B cell (primary cell): Measurements from ENCODE around the gene SNCB. TPM values are rescaled to one million over a fixed set of nuclear protein-coding genes. Genes with fewer than 3 reads are reported as not detected.

ENCODE experiments used
- ATAC-seq: fragments of 200-7000 bp; cut with Tn5 transposase; one replicate; pipeline ENCODE4 v1.10.0; 2021; ENCODE audit warnings: low read depth, mild to moderate bottlenecking, moderate number of reproducible peaks, moderate library complexity
- CTCF ChIA-PET: fragments of 350-600 bp; sonication (Branson Sonifier 250); formaldehyde crosslinking; loops from one replicate; lab custom pipeline; 2021; ENCODE audit warnings: antibody characterized with exemption, inconsistent platforms; lab: Charles Lee
- POLR2A ChIA-PET: fragments of 350-600 bp; sonication (Branson Sonifier 250); formaldehyde crosslinking; loops from one replicate; lab custom pipeline; 2021; ENCODE audit warnings: antibody characterized with exemption; lab: Charles Lee
- DNase-seq: peaks from one replicate; pipeline ENCODE4 v3.0.0; 2013
- H2AFZ ChIP-seq: 2 replicates; pipeline ENCODE4 v1.6.1; 2012; ENCODE audit warnings: mild to moderate bottlenecking, low read depth, low read length; ENCODE audit not compliant: insufficient read depth, poor library complexity, severe bottlenecking
- H3K27ac ChIP-seq, 2 donors: 1 replicate in 1 of 2; 2 replicates in 1 of 2; pipeline ENCODE4 v1.5.1; 2012 to 2013; ENCODE audit warnings: low read length in 2 of 2, mild to moderate bottlenecking in 2 of 2, moderate library complexity in 1 of 2
- H3K27me3 ChIP-seq, 4 experiments: fragments of 200-600 bp in 1 of 4; sonication (generic) in 1 of 4; replicated peaks in 1 of 4; 1 replicate in 2 of 4; 2 replicates in 2 of 4; pipeline versions ENCODE4 v1.6.1 to v1.7.0; 2013 to 2016; ENCODE audit warnings: low read length in 3 of 4, mild to moderate bottlenecking in 2 of 4, mixed read lengths in 1 of 4, moderate library complexity in 1 of 4; ENCODE audit not compliant: insufficient read depth in 4 of 4, control insufficient read depth in 3 of 4; ENCODE audit errors: control extremely low read depth in 1 of 4
- H3K36me3 ChIP-seq, 2 experiments: replicated peaks in 1 of 2; 1 replicate in 1 of 2; 2 replicates in 1 of 2; pipeline versions ENCODE4 v1.6.1 to v1.7.1; 2013; ENCODE audit warnings: low read length in 1 of 2; ENCODE audit not compliant: insufficient read depth in 2 of 2, control insufficient read depth in 1 of 2; ENCODE audit errors: control extremely low read depth in 1 of 2, extremely low read depth in 1 of 2
- H3K4me1 ChIP-seq, 2 donors: fragments of 200-600 bp in 1 of 2; sonication (generic) in 1 of 2; 1 replicate in 1 of 2; 2 replicates in 1 of 2; pipeline versions ENCODE4 v1.5.1 to v1.6.1; 2013 to 2017; ENCODE audit warnings: low read length in 2 of 2; ENCODE audit not compliant: control insufficient read depth in 2 of 2, insufficient read depth in 2 of 2
- H3K4me2 ChIP-seq: replicated peaks from 2 replicates; pipeline ENCODE3; 2012; ENCODE audit warnings: mild to moderate bottlenecking, low read depth, low read length; ENCODE audit not compliant: poor library complexity, severe bottlenecking
- H3K4me3 ChIP-seq, 5 experiments: fragments of 200-600 bp in 1 of 5; sonication (generic) in 1 of 5; 1 replicate in 3 of 5; 2 replicates in 2 of 5; pipeline versions ENCODE4 v1.5.1 to v1.7.0; 2011 to 2016; ENCODE audit warnings: low read length in 4 of 5, mild to moderate bottlenecking in 4 of 5, low read depth in 2 of 5, control low read depth in 1 of 5, moderate library complexity in 1 of 5; ENCODE audit not compliant: insufficient read depth in 1 of 5; ENCODE audit errors: control extremely low read depth in 1 of 5, extremely low read depth in 1 of 5
- H3K79me2 ChIP-seq: fragments of 200-600 bp; sonication (generic); one replicate; pipeline ENCODE4 v1.6.0; 2016; ENCODE audit warnings: low read length; ENCODE audit not compliant: control insufficient read depth, insufficient read depth
- H3K9ac ChIP-seq: fragments of 200-600 bp; sonication (generic); 2 replicates; pipeline ENCODE4 v1.6.1; 2017; ENCODE audit warnings: mild to moderate bottlenecking, low read length, moderate library complexity
- H3K9me3 ChIP-seq, 3 donors: one replicate each; pipeline versions ENCODE4 v1.6.1 to v1.7.1; 2013; ENCODE audit warnings: low read length in 2 of 3; ENCODE audit not compliant: control insufficient read depth in 2 of 3, insufficient read depth in 1 of 3; ENCODE audit errors: control extremely low read depth in 1 of 3
- H4K20me1 ChIP-seq: 2 replicates; pipeline ENCODE4 v1.6.0; 2012; ENCODE audit warnings: mild to moderate bottlenecking, low read length; ENCODE audit not compliant: insufficient read depth, control insufficient read depth, poor library complexity, severe bottlenecking
- H3K27ac Mint-ChIP-seq: one replicate; pipeline ENCODE4 v1.8.0; 2021; ENCODE audit warnings: mixed read lengths
- H3K27me3 Mint-ChIP-seq: one replicate; pipeline ENCODE4 v1.8.0; 2021; ENCODE audit warnings: mixed read lengths
- H3K4me1 Mint-ChIP-seq: one replicate; pipeline ENCODE4 v1.8.0; 2021; ENCODE audit warnings: mixed read lengths
- H3K4me3 Mint-ChIP-seq: one replicate; pipeline ENCODE4 v1.8.0; 2021; ENCODE audit warnings: mixed read lengths
- H3K9me3 Mint-ChIP-seq: one replicate; pipeline ENCODE4 v1.8.0; 2022; ENCODE audit warnings: mixed read lengths; ENCODE audit not compliant: insufficient read depth
- EZH2 ChIP-seq: IDR thresholded peaks from 2 replicates; pipeline ENCODE4 v1.6.1; 2012; ENCODE audit warnings: borderline replicate concordance, low read depth, mild to moderate bottlenecking, moderate library complexity, low read length; ENCODE audit not compliant: insufficient read depth, poor library complexity, severe bottlenecking
- WGBS: methylation state at CpG from one replicate; pipeline ENCODE4 v1.1.5; 2013; ENCODE audit warnings: missing lambda C conversion rate; ENCODE audit not compliant: insufficient coverage; 5-methylcytosine and 5-hydroxymethylcytosine counted together
- intact Hi-C: fragments of 100-400 bp; cut with micrococcal nuclease; formaldehyde crosslinking; loops from one replicate; pipeline ENCODE4 v1.10.0; 2022
- polyA plus RNA-seq: library from polyadenylated mRNA; depleted of rRNA; stranded (reverse); fragments of >200 nt; gene quantifications from 2 replicates; pipeline ENCODE4 v1.2.3, GENCODE V29; 2012
- total RNA-seq, 2 donors: library from RNA; stranded (reverse); fragments of 120-200 nt in 1 of 2; gene quantifications; 1 replicate in 1 of 2; 2 replicates in 1 of 2; pipeline versions ENCODE4 v1.2.3 to v1.2.4, GENCODE V29; 2013 to 2022
- TF ChIP-seq, protein P1 (sequence below): fragments of 200-600 bp; IDR thresholded peaks from one replicate; pipeline ENCODE4 v1.8.0; 2022; ENCODE audit warnings: antibody characterized with exemption, mild to moderate bottlenecking

Gene SNCB
- total and polyA plus RNA-seq, 2 donors (not counting 1 experiment from before 2014, with no cell fraction given): 0.09 TPM; not detected in 1

DNA sequence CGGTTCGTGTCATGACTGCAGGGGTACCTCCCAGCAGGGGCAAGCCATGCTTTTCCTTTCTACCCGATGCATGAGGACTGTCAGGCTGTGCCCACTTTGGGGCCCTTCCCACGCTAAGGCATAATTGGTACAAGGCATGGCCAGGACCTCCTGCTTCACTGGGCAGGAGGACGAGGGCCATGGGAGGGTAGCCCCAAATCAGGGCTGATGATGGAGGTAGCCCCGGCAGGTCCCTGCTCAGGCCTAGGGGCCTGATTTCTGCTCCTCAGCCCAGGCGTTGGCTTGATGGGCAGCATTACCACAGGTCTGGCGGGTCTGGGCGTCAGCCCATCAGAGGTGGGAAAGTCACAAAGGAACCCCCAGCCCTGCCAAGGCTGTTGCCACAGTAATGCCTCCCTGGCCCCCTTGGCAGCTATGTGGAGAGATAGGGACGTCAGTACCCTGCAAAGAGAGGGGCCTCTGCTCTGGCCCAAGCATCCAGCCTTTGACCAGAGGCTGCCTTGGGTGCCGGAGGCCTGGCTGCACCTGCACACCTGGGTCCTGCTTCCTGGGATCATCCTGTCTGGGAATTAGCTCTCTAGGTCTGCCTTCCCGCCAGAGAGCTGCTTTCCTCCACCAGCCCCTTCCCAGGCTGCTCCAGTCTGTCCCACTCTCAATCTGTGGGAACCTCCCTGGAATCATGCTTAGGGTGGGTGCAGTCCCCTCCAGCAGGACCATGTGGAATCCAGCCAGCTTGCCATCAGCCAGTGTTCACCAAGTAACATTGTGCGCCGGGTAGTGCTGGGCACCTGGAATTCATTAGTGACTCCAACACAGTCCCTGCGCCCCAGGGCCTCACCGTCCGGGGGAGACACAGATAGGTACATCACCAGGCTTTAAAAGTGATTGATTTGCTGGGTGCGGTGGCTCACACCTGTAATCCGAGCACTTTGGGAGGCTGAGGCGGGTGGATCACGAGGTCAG, 32.3 kb upstream of the SNCB start:
- no peaks in the 10 kb centered on the region for H3K36me3 ChIP-seq
- H3K4me3 ChIP-seq: no peak overlapping the region
- ChIA-PET CTCF (interaction anchor here (0.6 to 2.8 kb wide), 2 partner anchors 32 to 288 kb away, joined by 3 to 21 read pairs; partner anchors contain the start of genes EIF4E1B and SNCB), POLR2A (no interaction called here)
- Mint-ChIP-seq H3K27me3 (peaks cover 30% of the 10 kb centered on the region), H3K4me1 (peaks cover 31% of the 10 kb centered on the region), H3K27ac (no peak overlapping the region), H3K9me3 (no peaks in the 10 kb centered on the region), H3K4me3 (no peak overlapping the region)
- H4K20me1 ChIP-seq: no peaks in the 10 kb centered on the region
- no peak overlapping the region for H3K9ac ChIP-seq
- peaks cover 25 to 29% of the 10 kb centered on the region in 2 donors for H3K4me1 ChIP-seq
- intact Hi-C loops: no loop called here
- no peak overlapping the region for H2AFZ ChIP-seq
- no peak overlapping the region for H3K4me2 ChIP-seq
- H3K79me2 ChIP-seq: no peaks in the 10 kb centered on the region
- H3K27me3 ChIP-seq: peaks cover 0 to 18% (median 2%) of the 10 kb centered on the region in 4 experiments
- no peak overlapping the region for H3K27ac ChIP-seq
- ATAC-seq: no peak
- H3K9me3 ChIP-seq: no peaks in the 10 kb centered on the region
- TF ChIP-seq, protein P1, sequence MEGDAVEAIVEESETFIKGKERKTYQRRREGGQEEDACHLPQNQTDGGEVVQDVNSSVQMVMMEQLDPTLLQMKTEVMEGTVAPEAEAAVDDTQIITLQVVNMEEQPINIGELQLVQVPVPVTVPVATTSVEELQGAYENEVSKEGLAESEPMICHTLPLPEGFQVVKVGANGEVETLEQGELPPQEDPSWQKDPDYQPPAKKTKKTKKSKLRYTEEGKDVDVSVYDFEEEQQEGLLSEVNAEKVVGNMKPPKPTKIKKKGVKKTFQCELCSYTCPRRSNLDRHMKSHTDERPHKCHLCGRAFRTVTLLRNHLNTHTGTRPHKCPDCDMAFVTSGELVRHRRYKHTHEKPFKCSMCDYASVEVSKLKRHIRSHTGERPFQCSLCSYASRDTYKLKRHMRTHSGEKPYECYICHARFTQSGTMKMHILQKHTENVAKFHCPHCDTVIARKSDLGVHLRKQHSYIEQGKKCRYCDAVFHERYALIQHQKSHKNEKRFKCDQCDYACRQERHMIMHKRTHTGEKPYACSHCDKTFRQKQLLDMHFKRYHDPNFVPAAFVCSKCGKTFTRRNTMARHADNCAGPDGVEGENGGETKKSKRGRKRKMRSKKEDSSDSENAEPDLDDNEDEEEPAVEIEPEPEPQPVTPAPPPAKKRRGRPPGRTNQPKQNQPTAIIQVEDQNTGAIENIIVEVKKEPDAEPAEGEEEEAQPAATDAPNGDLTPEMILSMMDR: no peak
- TF ChIP-seq EZH2: no peak
- DNase-seq: no peak
- 91% methylated on average over 17 of the region's 21 CpGs for WGBS

DNA sequence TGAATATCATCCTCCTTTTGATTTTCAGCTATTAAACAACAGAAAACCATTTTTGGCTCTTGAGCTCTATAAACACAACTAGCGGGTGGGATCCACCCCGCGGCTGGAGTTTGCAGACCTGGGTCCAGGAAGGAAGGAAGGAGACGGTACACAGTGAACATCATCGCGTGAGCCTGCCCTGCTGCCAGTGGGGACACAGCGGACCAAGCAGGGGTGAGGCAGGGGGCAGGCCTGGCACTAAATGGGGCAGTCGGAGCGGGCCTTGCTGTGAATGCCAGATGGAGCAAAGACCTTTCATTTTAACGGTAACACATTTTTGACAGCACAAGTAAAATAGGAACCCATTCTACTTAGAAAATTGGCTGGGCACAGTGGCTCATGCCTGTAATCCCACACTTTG, 31.3 kb upstream of the SNCB start:
- no peak for DNase-seq
- TF ChIP-seq, protein P1: no peak
- TF ChIP-seq EZH2: no peak
- 81% methylated on average over 10 of the region's 10 CpGs for WGBS

More for the DNA sequence above, 31.3 kb upstream of the SNCB start:
- ATAC-seq: no peak
- no peak overlapping the region for H3K27ac Mint-ChIP-seq
- ChIA-PET POLR2A (no interaction called here), CTCF (interaction anchor here (0.9 to 5.6 kb wide), 10 partner anchors 8 to 451 kb away, joined by 3 to 78 read pairs (median 12); partner anchors contain the start of genes CLTB, EIF4E1B, SNCB and TSPAN17)
- peaks cover 26% of the 10 kb centered on the region for H3K27me3 Mint-ChIP-seq
- Histone ChIP-seq H3K27ac (no peak overlapping the region), H4K20me1 (no peaks in the 10 kb centered on the region), H3K79me2 (no peaks in the 10 kb centered on the region), H2AFZ (no peak overlapping the region), H3K4me1 (peaks cover 25 to 30% of the 10 kb centered on the region in 2 donors), H3K4me2 (no peak overlapping the region), H3K36me3 (peaks cover 0 to 5% of the 10 kb centered on the region in 2 experiments), H3K27me3 (peaks cover 0 to 16% (median 2%) of the 10 kb centered on the region in 4 experiments), H3K9ac (no peak overlapping the region), H3K4me3 (no peak overlapping the region), H3K9me3 (no peaks in the 10 kb centered on the region)
- no peaks in the 10 kb centered on the region for H3K9me3 Mint-ChIP-seq
- peaks cover 32% of the 10 kb centered on the region for H3K4me1 Mint-ChIP-seq
- intact Hi-C loops: no loop called here
- H3K4me3 Mint-ChIP-seq: no peak overlapping the region
